GM21529 (cell line): ENCODE data around the gene SERPINA1.

Experiments
- ATAC-seq: cut with Tn5 transposase; IDR thresholded peaks from one replicate; pipeline ENCODE4 v1.9.1; 2021; ENCODE audit not compliant: unreplicated experiment

Gene SERPINA1

GRCh38 chr14:94398182-94398479, 9.7 kb upstream of the SERPINA1 start:
- ATAC-seq = no peak

- no peak for ATAC-seq
Observed at GRCh38 chr14:94397289-94398181, 9.1 kb upstream of the SERPINA1 start.

- no peak for ATAC-seq
Observed at GRCh38 chr14:94396628-94397225, 8.3 kb upstream of the SERPINA1 start.

GRCh38 chr14:94395888-94396574, 7.6 kb upstream of the SERPINA1 start:
- ATAC-seq = no peak

- ATAC-seq = no peak
Observed at GRCh38 chr14:94395282-94395887, 7.0 kb upstream of the SERPINA1 start.

- ATAC-seq = no peak
Observed at GRCh38 chr14:94394581-94395207, 6.3 kb upstream of the SERPINA1 start.

GRCh38 chr14:94394025-94394493, 5.7 kb upstream of the SERPINA1 start:
- no peak for ATAC-seq

GRCh38 chr14:94393474-94393873, 5.1 kb upstream of the SERPINA1 start:
- ATAC-seq = no peak

GRCh38 chr14:94392510-94392935, 4.1 kb upstream of the SERPINA1 start:
- no peak for ATAC-seq

GRCh38 chr14:94391281-94391975, 3.0 kb upstream of the SERPINA1 start:
- no peak for ATAC-seq

GRCh38 chr14:94390372-94391086, 2.1 kb upstream of the SERPINA1 start:
- no peak for ATAC-seq

GRCh38 chr14:94389731-94390371, 1.4 kb upstream of the SERPINA1 start:
- ATAC-seq = no peak

GRCh38 chr14:94389104-94389469, 685 bp upstream of the SERPINA1 start:
- no peak for ATAC-seq

- ATAC-seq = no peak
Observed at GRCh38 chr14:94388027-94388383, 397 bp downstream of the SERPINA1 start.

GRCh38 chr14:94387051-94388026, 1.1 kb downstream of the SERPINA1 start:
- no peak for ATAC-seq

- no peak for ATAC-seq
Observed at GRCh38 chr14:94386085-94387031, 2.0 kb downstream of the SERPINA1 start.

- no peak for ATAC-seq
Observed at GRCh38 chr14:94385553-94386057, 2.8 kb downstream of the SERPINA1 start.
